Neural cell (in vitro differentiated cells): Measurements from ENCODE around the gene THBS1. TPM values are rescaled to one million over a fixed set of nuclear protein-coding genes. Genes with fewer than 3 reads are reported as not detected.

Experiments
- H2AFZ ChIP-seq: fragments of 200-600, 300-800 bp; sonication (generic), shearing (Covaris generic); 2 replicates; pipeline ENCODE4 v1.6.0; 2014; ENCODE audit warnings: low read depth, mild to moderate bottlenecking, antibody characterized with exemption, low read length, moderate library complexity
- H3F3A ChIP-seq: fragments of 200-600 bp; shearing (Covaris generic); 2 replicates; pipeline ENCODE4 v1.6.1; 2016; ENCODE audit warnings: mild to moderate bottlenecking, moderate library complexity, mixed read lengths, antibody characterized with exemption, low read length; ENCODE audit not compliant: insufficient read depth, poor library complexity, severe bottlenecking
- H3K27ac ChIP-seq: fragments of 200-600, 300-800 bp; sonication (generic), shearing (Covaris generic); 2 replicates; pipeline ENCODE4 v1.5.1; 2014; ENCODE audit warnings: mild to moderate bottlenecking, low read length, moderate library complexity
- H3K27me3 ChIP-seq: fragments of 300-800, 200-600 bp; sonication (generic), shearing (Covaris generic); 2 replicates; pipeline ENCODE4 v1.6.0; 2014; ENCODE audit warnings: mild to moderate bottlenecking, low read depth, low read length, moderate library complexity; ENCODE audit not compliant: insufficient read depth
- H3K36me3 ChIP-seq: fragments of 300-800, 200-600 bp; sonication (generic), shearing (Covaris generic); 2 replicates; pipeline ENCODE4 v1.5.1; 2014; ENCODE audit warnings: mild to moderate bottlenecking, antibody characterized with exemption, low read length, moderate library complexity; ENCODE audit not compliant: insufficient read depth
- H3K4me2 ChIP-seq: fragments of 300-800, 200-600 bp; sonication (generic), shearing (Covaris generic); 2 replicates; pipeline ENCODE4 v1.6.0; 2014; ENCODE audit warnings: mild to moderate bottlenecking, low read length
- H3K4me3 ChIP-seq: fragments of 300-800, 200-600 bp; sonication (generic), shearing (Covaris generic); 2 replicates; pipeline ENCODE4 v1.5.1; 2014; ENCODE audit warnings: mild to moderate bottlenecking, low read length, moderate library complexity
- H3K79me2 ChIP-seq: fragments of 200-600 bp; shearing (Covaris generic); replicated peaks from 2 replicates; pipeline ENCODE4 v1.6.0; 2014; ENCODE audit warnings: mild to moderate bottlenecking, low read length, moderate library complexity; ENCODE audit not compliant: insufficient read depth
- H3K9ac ChIP-seq: fragments of 300-800, 200-600 bp; sonication (generic), shearing (Covaris generic); 2 replicates; pipeline ENCODE4 v1.6.1; 2016; ENCODE audit warnings: mild to moderate bottlenecking, low read length, mixed read lengths
- H3K9me2 ChIP-seq: fragments of 200-600 bp; shearing (Covaris generic); 2 replicates; pipeline ENCODE4 v1.6.1; 2016; ENCODE audit warnings: mild to moderate bottlenecking, low read length, mixed read lengths; ENCODE audit not compliant: insufficient read depth
- H3K9me3 ChIP-seq: fragments of 200-600, 300-800 bp; sonication (generic), shearing (Covaris generic); 2 replicates; pipeline ENCODE4 v1.6.1; 2016; ENCODE audit warnings: mild to moderate bottlenecking, mixed run types, low read length, moderate library complexity, mixed read lengths
- H4K20me1 ChIP-seq: fragments of 200-600 bp; shearing (Covaris generic); 2 replicates; pipeline ENCODE4 v1.6.1; 2016; ENCODE audit warnings: mild to moderate bottlenecking, mixed run types; ENCODE audit not compliant: insufficient read depth
- CTCF ChIP-seq: fragments of 450-650 bp; IDR thresholded peaks from 2 replicates; pipeline ENCODE4 v1.5.1; 2014; ENCODE audit warnings: antibody characterized with exemption, mild to moderate bottlenecking, moderate library complexity; ENCODE audit not compliant: poor library complexity, severe bottlenecking
- EP300 ChIP-seq: fragments of 450-650 bp; conservative IDR thresholded peaks from 2 replicates; pipeline ENCODE4 v1.6.1; 2014; ENCODE audit warnings: antibody characterized with exemption, mild to moderate bottlenecking, moderate library complexity; ENCODE audit not compliant: poor library complexity, severe bottlenecking
- EZH2 ChIP-seq: fragments of 200-600, 300-800 bp; shearing (Covaris generic), sonication (generic); IDR thresholded peaks from 2 replicates; pipeline ENCODE4 v1.6.1; 2014; ENCODE audit warnings: antibody characterized with exemption, low read length, borderline replicate concordance, mild to moderate bottlenecking; ENCODE audit not compliant: insufficient read depth, poor library complexity, severe bottlenecking
- MXI1 ChIP-seq: fragments of 450-650 bp; conservative IDR thresholded peaks from 2 replicates; pipeline ENCODE4 v1.6.1; 2014; ENCODE audit warnings: antibody characterized with exemption, mild to moderate bottlenecking; ENCODE audit not compliant: poor library complexity, severe bottlenecking
- POLR2AphosphoS5 ChIP-seq: IDR thresholded peaks from 2 replicates; pipeline ENCODE4 v1.6.1; 2012
- RAD21 ChIP-seq: fragments of 450-650 bp; conservative IDR thresholded peaks from 2 replicates; pipeline ENCODE4 v1.6.1; 2014; ENCODE audit warnings: antibody characterized with exemption, mild to moderate bottlenecking, moderate library complexity
- REST ChIP-seq: IDR thresholded peaks from 2 replicates; pipeline ENCODE4 v1.6.1; 2012; ENCODE audit warnings: borderline replicate concordance
- SMC3 ChIP-seq: fragments of 450-650 bp; conservative IDR thresholded peaks from 2 replicates; pipeline ENCODE4 v1.6.1; 2014; ENCODE audit warnings: antibody characterized with exemption, mild to moderate bottlenecking, moderate library complexity; ENCODE audit not compliant: poor library complexity
- TAF1 ChIP-seq: IDR thresholded peaks from 2 replicates; pipeline ENCODE4 v1.6.1; 2012; ENCODE audit warnings: low read depth
- polyA plus RNA-seq: library from polyadenylated mRNA; depleted of rRNA; stranded (reverse); fragments of >200 nt; gene quantifications from 2 replicates; pipeline ENCODE4 v1.2.3, GENCODE V29; 2014

THBS1 gene
- polyA plus RNA-seq, 1 donor from 2014 or later, result 0.22 TPM

- Histone ChIP-seq H4K20me1 (no peaks in the 10 kb centered on the region), H3F3A (no peaks in the 10 kb centered on the region), H3K36me3 (no peaks in the 10 kb centered on the region), H3K27me3 (no peaks in the 10 kb centered on the region), H3K9me2 (no peaks in the 10 kb centered on the region), H3K9me3 (no peaks in the 10 kb centered on the region), H3K9ac (no peak overlapping the region), H3K27ac (no peak overlapping the region), H3K79me2 (no peaks in the 10 kb centered on the region), H3K4me2 (no peak overlapping the region), H2AFZ (no peak overlapping the region), H3K4me3 (no peak overlapping the region)
- no peak for TF ChIP-seq REST
Measured at GRCh38 chr15:39542385-39543065, 38.4 kb upstream of the THBS1 start.

GRCh38 chr15:39543651-39544050 is 37.2 kb upstream of the THBS1 start:
- Histone ChIP-seq H3K4me2 (no peak overlapping the region), H3K9me3 (no peaks in the 10 kb centered on the region), H3K36me3 (no peaks in the 10 kb centered on the region), H3F3A (no peaks in the 10 kb centered on the region), H3K27me3 (no peaks in the 10 kb centered on the region), H3K9me2 (no peaks in the 10 kb centered on the region), H3K27ac (no peak overlapping the region), H2AFZ (no peak overlapping the region), H3K79me2 (no peaks in the 10 kb centered on the region), H4K20me1 (no peaks in the 10 kb centered on the region), H3K4me3 (no peak overlapping the region), H3K9ac (no peak overlapping the region)
- TF ChIP-seq REST (no peak), RAD21 (no peak), EZH2 (no peak), MXI1 (no peak), EP300 (no peak), POLR2AphosphoS5 (no peak), TAF1 (no peak), CTCF (no peak), SMC3 (no peak)
